ENCODE measurements around the gene DDAH1. TPM values are rescaled to one million over a fixed set of nuclear protein-coding genes. Genes with fewer than 3 reads are reported as not detected.

The DDAH1 gene
- total RNA-seq, 1 experiment from 2014 or later, result 22.8 TPM

- no peak for TF ChIP-seq ZNF425 (CRISPR knock-in tag; conservative IDR thresholded peaks at IDR 0.05)
- no peak for TF ChIP-seq IRF2 (CRISPR knock-in tag; IDR thresholded peaks at IDR 0.05; ENCODE audit: borderline replicate concordance, low read depth)
- TF ChIP-seq MYBL2 (CRISPR knock-in tag; IDR thresholded peaks at IDR 0.05), result no peak
- TF ChIP-seq ZMAT4 (CRISPR knock-in tag; IDR thresholded peaks at IDR 0.05), result no peak
- TF ChIP-seq FOXP1 (CRISPR knock-in tag; IDR thresholded peaks at IDR 0.05; ENCODE audit: borderline replicate concordance), result no peak
- TF ChIP-seq, protein P1, sequence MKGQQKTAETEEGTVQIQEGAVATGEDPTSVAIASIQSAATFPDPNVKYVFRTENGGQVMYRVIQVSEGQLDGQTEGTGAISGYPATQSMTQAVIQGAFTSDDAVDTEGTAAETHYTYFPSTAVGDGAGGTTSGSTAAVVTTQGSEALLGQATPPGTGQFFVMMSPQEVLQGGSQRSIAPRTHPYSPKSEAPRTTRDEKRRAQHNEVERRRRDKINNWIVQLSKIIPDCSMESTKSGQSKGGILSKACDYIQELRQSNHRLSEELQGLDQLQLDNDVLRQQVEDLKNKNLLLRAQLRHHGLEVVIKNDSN (CRISPR knock-in tag; IDR thresholded peaks at IDR 0.05), result no peak
- no peak for TF ChIP-seq TP53 (CRISPR knock-in tag; IDR thresholded peaks at IDR 0.05)
Observed at GRCh38 chr1:85330214-85330631, 134.7 kb downstream of the DDAH1 start (continued).

GRCh38 chr1:85328713-85329397 is 136.1 kb downstream of the DDAH1 start:
- Mint-ChIP-seq H3K27me3 (ENCODE audit: low read depth) (no peaks in the 10 kb centered on the region), H3K4me1 (peaks cover 53% of the 10 kb centered on the region), H3K27ac (peak overlapping the region; percentile 35; the same call in 1 of the 2 replicates), H3K9me3 (peaks cover 12% of the 10 kb centered on the region), H3K36me3 (peaks cover 3% of the 10 kb centered on the region), H3K4me3 (no peak overlapping the region)
- DNase-seq (ENCODE audit: low spot score) (no peak), ATAC-seq (peak; percentile 66)
- TF ChIP-seq NR3C1 (CRISPR knock-in tag; conservative IDR thresholded peaks at IDR 0.05; ENCODE audit: low read depth), result no peak
- no peak for TF ChIP-seq ESRRA (CRISPR knock-in tag; IDR thresholded peaks at IDR 0.05; ENCODE audit: borderline replicate concordance)
- no peak for TF ChIP-seq JAZF1 (CRISPR knock-in tag; IDR thresholded peaks at IDR 0.05)
- TF ChIP-seq, protein P2, sequence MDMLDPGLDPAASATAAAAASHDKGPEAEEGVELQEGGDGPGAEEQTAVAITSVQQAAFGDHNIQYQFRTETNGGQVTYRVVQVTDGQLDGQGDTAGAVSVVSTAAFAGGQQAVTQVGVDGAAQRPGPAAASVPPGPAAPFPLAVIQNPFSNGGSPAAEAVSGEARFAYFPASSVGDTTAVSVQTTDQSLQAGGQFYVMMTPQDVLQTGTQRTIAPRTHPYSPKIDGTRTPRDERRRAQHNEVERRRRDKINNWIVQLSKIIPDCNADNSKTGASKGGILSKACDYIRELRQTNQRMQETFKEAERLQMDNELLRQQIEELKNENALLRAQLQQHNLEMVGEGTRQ (CRISPR knock-in tag; IDR thresholded peaks at IDR 0.05), result no peak
- no peak for TF ChIP-seq ZNF281 (CRISPR knock-in tag; IDR thresholded peaks at IDR 0.05)
- TF ChIP-seq E2F1 (CRISPR knock-in tag; IDR thresholded peaks at IDR 0.05), result no peak
- peak; percentile 72; the same call in 1 of the 2 replicates for TF ChIP-seq GABPB1 (CRISPR knock-in tag; IDR thresholded peaks at IDR 0.05)
- TF ChIP-seq ETV6 (CRISPR knock-in tag; IDR thresholded peaks at IDR 0.05), result no peak
- ChIA-PET POLR2A (no interaction called here), CTCF (no interaction called here)

Data from WTC11 (cell line).